HepG2 (cell line): Measurements from ENCODE around the gene DUSP12. TPM values are rescaled to one million over a fixed set of nuclear protein-coding genes. Genes with fewer than 3 reads are reported as not detected.

ENCODE experiments used
- ATAC-seq: fragments of 200-7000 bp; cut with Tn5 transposase; 3 replicates; pipeline ENCODE4 v1.9.1; 2020; ENCODE audit warnings: mild to moderate bottlenecking, moderate library complexity
- BruUV-seq: library from RNA; stranded (reverse); fragments of 400-500 nt; replicated peaks from 2 replicates; lab custom pipeline; 2021; lab: Mats Ljungman, UMichigan
- CTCF ChIA-PET: fragments of 300-600 bp; formaldehyde crosslinking; extraction: SDS; loops from one replicate; lab custom pipeline; 2021; ENCODE audit warnings: low total read pairs, inconsistent platforms, low intra/inter-chr PET ratio; lab: Yijun Ruan, JAX
- POLR2A ChIA-PET: fragments of 350-600 bp; sonication (Branson Sonifier 250); formaldehyde crosslinking; loops from one replicate; lab custom pipeline; 2020; ENCODE audit warnings: antibody characterized with exemption, inconsistent platforms; lab: Yijun Ruan, JAX
- DNase-seq: peaks from one replicate; pipeline ENCODE4 v3.0.0-alpha.2; 2015; ENCODE audit warnings: low spot score
- FAIRE-seq: peaks from 3 replicates; lab custom pipeline; 2011; peaks lifted over from hg19 to GRCh38; lab: Jason Lieb, UNC
- H2AFZ ChIP-seq: one replicate; pipeline ENCODE4 v1.6.1; 2011; ENCODE audit warnings: low read length, inconsistent platforms
- H3K27ac ChIP-seq: fragments of 300-600 bp; 3 replicates; pipeline ENCODE4 v1.8.0; 2011; ENCODE audit warnings: mixed run types, mild to moderate bottlenecking, mixed read lengths, low read length, inconsistent platforms; ENCODE audit not compliant: insufficient read depth; ENCODE audit errors: extremely low read length
- H3K27me3 ChIP-seq, 2 experiments: fragments of 200-600 bp in 1 of 2; 2 replicates in 1 of 2; 3 replicates in 1 of 2; pipeline versions ENCODE4 v1.6.0 to v1.8.0; 2011; ENCODE audit warnings: low read length in 2 of 2, mild to moderate bottlenecking in 2 of 2, moderate library complexity in 2 of 2, inconsistent platforms in 1 of 2; ENCODE audit not compliant: insufficient read depth in 2 of 2, control insufficient read depth in 1 of 2
- H3K36me3 ChIP-seq, 2 experiments: fragments of 200-600 bp in 1 of 2; replicated peaks in 1 of 2; 2 replicates in 1 of 2; 3 replicates in 1 of 2; pipeline versions ENCODE4 v1.5.1 to v1.8.0; 2011; ENCODE audit warnings: low read length in 2 of 2, inconsistent platforms in 1 of 2; ENCODE audit not compliant: insufficient read depth in 2 of 2, control insufficient read depth in 1 of 2
- H3K4me1 ChIP-seq: 2 replicates; pipeline ENCODE4 v1.5.1; 2012; ENCODE audit warnings: low read length, inconsistent platforms; ENCODE audit not compliant: insufficient read depth
- H3K4me2 ChIP-seq: 2 replicates; pipeline ENCODE4 v1.6.0; 2011; ENCODE audit warnings: low read depth, low read length, inconsistent platforms
- H3K4me3 ChIP-seq, 3 experiments: fragments of 200-600 bp in 1 of 3; sonication (generic), shearing (Covaris generic) in 1 of 3; replicated peaks in 1 of 3; 2 replicates each; pipeline ENCODE4 v1.5.1; 2011 to 2016; ENCODE audit warnings: low read length in 3 of 3, inconsistent platforms in 2 of 3, low read depth in 2 of 3, mild to moderate bottlenecking in 2 of 3, control low read depth in 1 of 3, mixed read lengths in 1 of 3; ENCODE audit not compliant: insufficient read depth in 1 of 3
- H3K79me2 ChIP-seq: one replicate; pipeline ENCODE4 v1.6.1; 2011; ENCODE audit warnings: low read length, inconsistent platforms; ENCODE audit not compliant: insufficient read depth
- H3K9ac ChIP-seq: 2 replicates; pipeline ENCODE4 v1.6.0; 2011; ENCODE audit warnings: mild to moderate bottlenecking, low read depth, low read length, inconsistent platforms; ENCODE audit not compliant: insufficient read depth
- H3K9me3 ChIP-seq: 2 replicates; pipeline ENCODE4 v1.5.1; 2012; ENCODE audit warnings: mild to moderate bottlenecking, low read length
- H4K20me1 ChIP-seq: 2 replicates; pipeline ENCODE4 v1.6.0; 2011; ENCODE audit warnings: inconsistent platforms, mild to moderate bottlenecking, low read length, moderate library complexity; ENCODE audit not compliant: insufficient read depth
- FOSL1 ChIP-seq: sonication (generic); formaldehyde crosslinking; IDR thresholded peaks from 2 replicates; pipeline ENCODE4 v1.9.0; 2021; ENCODE audit warnings: missing genetic modification reagents, borderline replicate concordance
- GABPB1 ChIP-seq: IDR thresholded peaks from 2 replicates; pipeline ENCODE4 v1.6.1; 2016; ENCODE audit warnings: mild to moderate bottlenecking, missing genetic modification reagents, moderate library complexity, missing compliant biosample characterization
- HBP1 ChIP-seq: IDR thresholded peaks from 2 replicates; pipeline ENCODE4 v1.6.1; 2016; ENCODE audit warnings: low read depth, control low read depth
- HCFC1 ChIP-seq: fragments of 150-350 bp; IDR thresholded peaks from 2 replicates; pipeline ENCODE4 v1.6.1; 2014; ENCODE audit warnings: low read depth, low read length
- NCOA1 ChIP-seq: sonication (generic); formaldehyde crosslinking; IDR thresholded peaks from 2 replicates; pipeline ENCODE4 v1.9.0; 2021; ENCODE audit warnings: missing genetic modification reagents
- RARG ChIP-seq: sonication (generic); formaldehyde crosslinking; IDR thresholded peaks from 2 replicates; pipeline ENCODE4 v1.4.0; 2020; ENCODE audit warnings: low read depth, mild to moderate bottlenecking, missing genetic modification reagents
- SUZ12 ChIP-seq: fragments of 150-350 bp; IDR thresholded peaks from 2 replicates; pipeline ENCODE4 v1.6.1; 2014; ENCODE audit warnings: low read depth, low read length
- UBTF ChIP-seq: sonication (generic); formaldehyde crosslinking; IDR thresholded peaks from 2 replicates; pipeline ENCODE4 v1.4.0; 2020; ENCODE audit warnings: mild to moderate bottlenecking, missing genetic modification reagents
- ZNF121 ChIP-seq: sonication (generic); formaldehyde crosslinking; IDR thresholded peaks from 2 replicates; pipeline ENCODE4 v1.5.0; 2020; ENCODE audit warnings: mild to moderate bottlenecking, missing genetic modification reagents
- ZNF20 ChIP-seq: sonication (generic); formaldehyde crosslinking; IDR thresholded peaks from 2 replicates; pipeline ENCODE4 v1.4.0; 2020; ENCODE audit warnings: mild to moderate bottlenecking, moderate library complexity, missing genetic modification reagents
- ZNF704 ChIP-seq: sonication (generic); formaldehyde crosslinking; IDR thresholded peaks from 2 replicates; pipeline ENCODE4 v1.8.1; 2023; ENCODE audit warnings: mild to moderate bottlenecking, inconsistent platforms, moderate library complexity, missing genetic modification reagents, borderline replicate concordance
- ZNF878 ChIP-seq: sonication (generic); formaldehyde crosslinking; IDR thresholded peaks from 2 replicates; pipeline ENCODE4 v1.8.1; 2023; ENCODE audit warnings: mild to moderate bottlenecking, missing genetic modification reagents, moderate library complexity
- WGBS: methylation state at CpG from one replicate; pipeline ENCODE4 v1.1.6; 2017; ENCODE audit warnings: low lambda C conversion rate; 5-methylcytosine and 5-hydroxymethylcytosine counted together
- in situ Hi-C: cut with HindIII; loops from 2 replicates; pipeline ENCODE4 v1.10.0; 2017; ENCODE audit warnings: low pct_unique_long_range_greater_than_20kb; ENCODE audit not compliant: extremely low pct_ligation_motif_present
- intact Hi-C: fragments of 100-400 bp; cut with micrococcal nuclease; formaldehyde crosslinking; loops from one replicate; pipeline ENCODE4 v1.10.0; 2022; ENCODE audit not compliant: unreplicated experiment
- polyA plus RNA-seq, 8 experiments: library from polyadenylated mRNA; depleted of rRNA in 3 of 8; stranded (reverse) in 7 of 8; unstranded in 1 of 8; fragments of >200 nt; fragmentation: Illumina TruSeq in 4 of 8; extraction: Trizol in 4 of 8; gene quantifications; 2 replicates each; pipeline versions ENCODE4 v1.2.1 to v1.2.3, GENCODE V29; 2011 to 2016; ENCODE audit warnings: low read depth in 4 of 8, missing spikeins in 1 of 8, mixed read lengths in 1 of 8; ENCODE audit not compliant: insufficient read depth in 1 of 8
- total RNA-seq, 5 experiments: library from RNA; depleted of rRNA; stranded (reverse); fragments of >200 nt; fragmentation: Illumina TruSeq; extraction: Trizol; gene quantifications; 2 replicates each; pipeline ENCODE4 v1.2.3, GENCODE V29; 2016; ENCODE audit warnings: low read depth in 1 of 5
- TF ChIP-seq, protein P1 (sequence below): sonication (generic); formaldehyde crosslinking; IDR thresholded peaks from 2 replicates; pipeline ENCODE4 v1.8.1; 2023; ENCODE audit warnings: mild to moderate bottlenecking, moderate library complexity, missing genetic modification reagents
- TF ChIP-seq, protein P2 (sequence below), 2 experiments: sonication (generic) in 1 of 2; formaldehyde crosslinking in 1 of 2; IDR thresholded peaks; 2 replicates each; pipeline versions ENCODE4 v1.5.1 to v1.6.1; 2011 to 2020; ENCODE audit warnings: borderline replicate concordance in 1 of 2, low read depth in 1 of 2, low read length in 1 of 2, mild to moderate bottlenecking in 1 of 2, missing genetic modification reagents in 1 of 2, moderate library complexity in 1 of 2

The DUSP12 gene
- total and polyA plus RNA-seq, 2 of the 13 experiments (the other 11 are each of a cell fraction or from before 2014, with no cell fraction given), result 36.7 to 37.1 TPM

GRCh38 chr1:161781995-161782394, 32.4 kb downstream of the DUSP12 start (continued):
- TF ChIP-seq ZNF704 (CRISPR knock-in tag), result no peak
- TF ChIP-seq, protein P1, sequence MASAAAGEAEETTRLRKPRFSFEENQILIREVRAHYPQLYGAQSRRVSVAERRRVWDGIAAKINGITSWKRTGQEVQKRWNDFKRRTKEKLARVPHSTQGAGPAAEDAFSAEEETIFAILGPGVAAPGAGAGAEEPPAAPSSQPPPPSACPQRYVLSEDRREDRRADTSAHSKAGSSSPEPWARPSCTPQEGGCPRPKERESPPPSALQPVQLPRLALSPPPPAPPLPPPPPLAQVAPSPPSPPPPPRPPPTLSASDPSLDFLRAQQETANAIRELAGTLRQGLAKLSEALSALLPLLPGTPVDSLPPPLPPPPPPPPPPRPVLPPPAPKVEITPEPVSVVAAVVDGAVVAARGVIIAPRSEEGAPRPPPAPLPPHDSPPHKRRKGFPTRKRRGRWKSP, result no peak
- no peak for TF ChIP-seq ZNF121
- TF ChIP-seq FOSL1 (CRISPR knock-in tag), result no peak
- no peak for TF ChIP-seq NCOA1 (CRISPR knock-in tag)
- no peak for TF ChIP-seq HCFC1
- no peak for TF ChIP-seq GABPB1 (CRISPR knock-in tag)

DNA sequence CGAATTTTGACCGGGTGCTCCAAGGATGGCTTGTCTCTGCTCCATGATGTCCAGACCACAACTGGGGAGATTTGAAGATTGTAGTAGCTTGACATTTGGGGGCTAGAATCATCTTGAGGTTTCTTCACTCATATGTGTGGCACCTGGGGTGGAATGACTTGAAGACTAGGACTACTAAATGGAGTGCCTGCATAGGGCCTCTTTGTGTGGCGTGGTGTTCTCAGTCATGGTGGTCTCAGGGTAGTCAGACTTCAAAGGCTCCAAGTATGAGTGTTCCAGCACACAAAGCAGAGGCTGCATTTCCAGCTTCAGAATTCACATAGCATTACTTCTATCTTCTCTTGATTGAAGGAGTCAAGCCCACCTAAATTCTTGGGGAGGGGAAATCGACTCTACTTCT, 33.3 kb downstream of the DUSP12 start:
- Histone ChIP-seq H3K4me1 (no peaks in the 10 kb centered on the region), H2AFZ (no peak overlapping the region), H3K27ac (no peak overlapping the region), H4K20me1 (no peaks in the 10 kb centered on the region), H3K36me3 (peaks cover 8 to 40% of the 10 kb centered on the region in 2 experiments; a peak in 4 of 5 replicates), H3K9me3 (no peaks in the 10 kb centered on the region), H3K79me2 (no peaks in the 10 kb centered on the region), H3K4me2 (no peak overlapping the region), H3K9ac (no peak overlapping the region), H3K4me3 (no peak overlapping the region), H3K27me3 (no peaks in the 10 kb centered on the region)
- FAIRE-seq, result no peak
- WGBS, result 89% methylated on average over 4 of the region's 4 CpGs
- intact Hi-C loops (no loop called here), in situ Hi-C loops (no loop called here)
- no peak for ATAC-seq
- CTCF ChIA-PET, result no interaction called here
- no peak for DNase-seq
- BruUV-seq, result no TSS peak
- POLR2A ChIA-PET, result no interaction called here
- no peak for TF ChIP-seq RARG
- TF ChIP-seq, protein P2, sequence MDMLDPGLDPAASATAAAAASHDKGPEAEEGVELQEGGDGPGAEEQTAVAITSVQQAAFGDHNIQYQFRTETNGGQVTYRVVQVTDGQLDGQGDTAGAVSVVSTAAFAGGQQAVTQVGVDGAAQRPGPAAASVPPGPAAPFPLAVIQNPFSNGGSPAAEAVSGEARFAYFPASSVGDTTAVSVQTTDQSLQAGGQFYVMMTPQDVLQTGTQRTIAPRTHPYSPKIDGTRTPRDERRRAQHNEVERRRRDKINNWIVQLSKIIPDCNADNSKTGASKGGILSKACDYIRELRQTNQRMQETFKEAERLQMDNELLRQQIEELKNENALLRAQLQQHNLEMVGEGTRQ (IDR thresholded peaks at IDR 0.05; ENCODE audit: low read depth, low read length), result no peak
- TF ChIP-seq, protein P2 (CRISPR knock-in tag; IDR thresholded peaks at IDR 0.05; ENCODE audit: borderline replicate concordance), result no peak
- no peak for TF ChIP-seq ZNF20 (CRISPR knock-in tag)
- no peak for TF ChIP-seq HBP1
- TF ChIP-seq SUZ12, result no peak
- no peak for TF ChIP-seq UBTF (CRISPR knock-in tag)
- no peak for TF ChIP-seq ZNF878
